Ascending aorta (tissue), 2 donors: ENCODE results near the gene ERP44. TPM values are rescaled to one million over a fixed set of nuclear protein-coding genes. Genes with fewer than 3 reads are reported as not detected.

ENCODE experiments used
- DNase-seq, 2 donors: peaks; one replicate each; pipeline ENCODE4 v3.0.0-alpha.2; 2019; ENCODE audit warnings: low spot score in 2 of 2
- H3K27ac ChIP-seq, 2 donors: fragments of 200-600 bp; sonication (generic); one replicate each; pipeline ENCODE4 v1.5.1; 2016 to 2017; ENCODE audit warnings: mild to moderate bottlenecking in 1 of 2
- H3K27me3 ChIP-seq: fragments of 200-600 bp; sonication (generic); one replicate; pipeline ENCODE4 v1.5.1; 2017
- H3K36me3 ChIP-seq, 2 donors: fragments of 200-600 bp; sonication (generic); one replicate each; pipeline ENCODE4 v1.5.1; 2016
- H3K4me1 ChIP-seq, 2 donors: fragments of 200-600 bp; sonication (generic); one replicate each; pipeline ENCODE4 v1.5.1; 2016 to 2017; ENCODE audit warnings: mild to moderate bottlenecking in 1 of 2
- H3K4me3 ChIP-seq, 2 donors: fragments of 200-600 bp; sonication (generic); one replicate each; pipeline ENCODE4 v1.5.1; 2016 to 2017; ENCODE audit warnings: mild to moderate bottlenecking in 1 of 2
- H3K9me3 ChIP-seq, 2 donors: fragments of 200-600 bp; sonication (generic); one replicate each; pipeline ENCODE4 v1.5.1; 2016
- intact Hi-C: fragments of 100-400 bp; cut with DNase I; formaldehyde crosslinking; loops from one replicate; pipeline ENCODE4 v1.15.1; 2023
- total RNA-seq: library from RNA; depleted of rRNA; stranded (reverse); fragments of >200 nt; gene quantifications from one replicate; pipeline ENCODE4 v1.1.0, GENCODE V29; 2016
- TF ChIP-seq, protein P1 (sequence below), 3 experiments: fragments of 200-600 bp in 2 of 3; fragments of 450-650 bp in 1 of 3; sonication (generic) in 2 of 3; IDR thresholded peaks; one replicate each; pipeline ENCODE4 v1.5.1; 2016 to 2019; ENCODE audit warnings: antibody characterized with exemption in 3 of 3, mild to moderate bottlenecking in 1 of 3, moderate library complexity in 1 of 3

The ERP44 gene
- total RNA-seq, 1 donor from 2014 or later: 10.7 TPM

DNA sequence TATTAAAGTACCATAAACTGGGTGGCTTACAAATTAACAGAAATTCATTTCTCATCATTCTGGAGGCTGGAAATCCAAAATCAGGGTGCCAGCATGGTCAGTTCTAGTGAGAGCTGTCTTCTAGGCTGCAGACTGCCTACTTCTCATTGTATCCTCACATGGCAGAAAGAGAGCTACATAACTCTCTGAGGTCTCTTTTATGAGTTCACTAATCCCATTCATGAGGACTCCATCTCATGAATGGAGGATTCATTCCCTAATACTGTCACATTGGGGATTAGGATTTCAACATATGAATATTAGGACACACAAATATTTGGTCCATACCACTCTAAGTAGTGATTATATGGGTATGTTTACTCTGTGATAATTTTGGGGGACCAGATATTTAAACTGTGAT is 84.0 kb downstream of the ERP44 start:
- H3K36me3 ChIP-seq: peaks cover 12 to 44% of the 10 kb centered on the region in 2 donors
- H3K27me3 ChIP-seq: no peaks in the 10 kb centered on the region
- DNase-seq: no peak
- TF ChIP-seq, protein P1, sequence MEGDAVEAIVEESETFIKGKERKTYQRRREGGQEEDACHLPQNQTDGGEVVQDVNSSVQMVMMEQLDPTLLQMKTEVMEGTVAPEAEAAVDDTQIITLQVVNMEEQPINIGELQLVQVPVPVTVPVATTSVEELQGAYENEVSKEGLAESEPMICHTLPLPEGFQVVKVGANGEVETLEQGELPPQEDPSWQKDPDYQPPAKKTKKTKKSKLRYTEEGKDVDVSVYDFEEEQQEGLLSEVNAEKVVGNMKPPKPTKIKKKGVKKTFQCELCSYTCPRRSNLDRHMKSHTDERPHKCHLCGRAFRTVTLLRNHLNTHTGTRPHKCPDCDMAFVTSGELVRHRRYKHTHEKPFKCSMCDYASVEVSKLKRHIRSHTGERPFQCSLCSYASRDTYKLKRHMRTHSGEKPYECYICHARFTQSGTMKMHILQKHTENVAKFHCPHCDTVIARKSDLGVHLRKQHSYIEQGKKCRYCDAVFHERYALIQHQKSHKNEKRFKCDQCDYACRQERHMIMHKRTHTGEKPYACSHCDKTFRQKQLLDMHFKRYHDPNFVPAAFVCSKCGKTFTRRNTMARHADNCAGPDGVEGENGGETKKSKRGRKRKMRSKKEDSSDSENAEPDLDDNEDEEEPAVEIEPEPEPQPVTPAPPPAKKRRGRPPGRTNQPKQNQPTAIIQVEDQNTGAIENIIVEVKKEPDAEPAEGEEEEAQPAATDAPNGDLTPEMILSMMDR (IDR thresholded peaks at IDR 0.05): no peak
- no peak overlapping the region for H3K4me3 ChIP-seq
- intact Hi-C loops: no loop called here
- H3K4me1 ChIP-seq: no peaks in the 10 kb centered on the region
- H3K27ac ChIP-seq: no peak overlapping the region
- peaks cover 0 to 9% of the 10 kb centered on the region in 2 donors for H3K9me3 ChIP-seq

DNA sequence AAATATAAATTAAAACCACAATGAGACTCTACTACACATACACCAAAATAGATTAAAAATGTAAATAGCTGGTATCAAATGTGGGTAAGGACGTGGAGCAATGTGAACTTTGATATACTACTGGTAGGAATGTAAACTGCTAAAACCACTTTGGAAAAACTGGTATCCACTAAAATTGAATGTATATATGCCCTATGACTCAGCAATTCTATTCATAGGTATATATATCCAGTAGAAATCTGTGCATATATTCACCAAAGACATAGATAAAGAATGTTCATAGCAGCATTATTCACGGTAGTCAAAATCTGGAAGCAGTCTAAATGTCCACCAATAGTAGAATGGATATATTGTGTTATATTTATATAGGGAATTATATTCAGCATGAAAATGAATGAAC is 85.2 kb downstream of the ERP44 start:
- no peaks in the 10 kb centered on the region for H3K4me1 ChIP-seq
- TF ChIP-seq, protein P1 (IDR thresholded peaks at IDR 0.05): no peak
- H3K9me3 ChIP-seq: peaks cover 0 to 9% of the 10 kb centered on the region in 2 donors
- intact Hi-C loops: no loop called here
- peaks cover 7 to 40% of the 10 kb centered on the region in 2 donors for H3K36me3 ChIP-seq
- no peaks in the 10 kb centered on the region for H3K27me3 ChIP-seq
- no peak for DNase-seq
- no peak overlapping the region for H3K27ac ChIP-seq
- no peak overlapping the region for H3K4me3 ChIP-seq

- intact Hi-C loops: no loop called here
- Histone ChIP-seq H3K27me3 (no peaks in the 10 kb centered on the region), H3K36me3 (peaks cover 7 to 38% of the 10 kb centered on the region in 2 donors), H3K9me3 (peaks cover 0 to 9% of the 10 kb centered on the region in 2 donors), H3K4me3 (no peak overlapping the region), H3K4me1 (no peaks in the 10 kb centered on the region), H3K27ac (no peak overlapping the region)
- TF ChIP-seq, protein P1 (IDR thresholded peaks at IDR 0.05): no peak
- no peak for DNase-seq
Measured at GRCh38 chr9:100012279-100012678, 86.5 kb downstream of the ERP44 start.

- H3K27me3 ChIP-seq: no peaks in the 10 kb centered on the region
- peaks cover 7 to 36% of the 10 kb centered on the region in 2 donors for H3K36me3 ChIP-seq
- intact Hi-C loops: no loop called here
- no peak for DNase-seq
- H3K4me1 ChIP-seq: no peaks in the 10 kb centered on the region
- TF ChIP-seq, protein P1 (IDR thresholded peaks at IDR 0.05): peak; percentile 12 to 35 (median 25)
- peaks cover 0 to 9% of the 10 kb centered on the region in 2 donors for H3K9me3 ChIP-seq
- H3K4me3 ChIP-seq: no peak overlapping the region
- no peak overlapping the region for H3K27ac ChIP-seq
Measured at GRCh38 chr9:100011062-100011681, 87.6 kb downstream of the ERP44 start.

GRCh38 chr9:99999797-100000196 is 99.0 kb downstream of the ERP44 start:
- Histone ChIP-seq H3K27me3 (no peaks in the 10 kb centered on the region), H3K27ac (no peak overlapping the region), H3K4me1 (no peaks in the 10 kb centered on the region), H3K36me3 (peaks cover 9 to 28% of the 10 kb centered on the region in 2 donors), H3K9me3 (no peaks in the 10 kb centered on the region), H3K4me3 (no peak overlapping the region)
- TF ChIP-seq, protein P1 (IDR thresholded peaks at IDR 0.05): no peak
- DNase-seq: no peak
- intact Hi-C loops: no loop called here
